ENCODE results near the gene RNF212B.
"Not testable (repeated sequence)": the region's sequence is repeated elsewhere in the genome, so short reads cannot be mapped to it uniquely, and the experiment has no call there.

Gene RNF212B

DNA sequence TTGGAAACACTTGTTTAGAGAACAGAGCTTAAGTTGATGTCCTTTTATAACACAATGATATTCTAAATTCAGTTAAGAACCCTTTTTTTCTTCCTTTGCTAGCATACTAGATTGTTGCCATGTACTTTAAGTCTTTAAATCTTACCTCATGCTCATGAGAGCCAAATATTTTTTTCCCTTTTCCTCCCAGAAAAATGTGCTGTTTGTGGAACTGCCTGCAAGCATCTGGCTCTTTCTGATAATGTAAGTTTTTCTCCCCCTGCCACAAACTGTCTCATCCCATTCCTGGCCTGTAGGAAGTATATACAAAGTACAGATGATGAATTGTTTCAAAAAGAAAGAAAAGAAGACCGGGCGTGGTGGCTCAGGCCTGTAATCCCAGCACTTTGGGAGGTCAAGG is 5.3 kb downstream of the RNF212B start:
- no peak for DNase-seq

- DNase-seq: no peak
These were observed 7.5 kb downstream of the RNF212B start for GRCh38 chr14:23245282-23245681.

GRCh38 chr14:23248601-23249000 is 10.9 kb downstream of the RNF212B start:
- no peak for DNase-seq

GRCh38 chr14:23249824-23250223 is 12.1 kb downstream of the RNF212B start:
- no peak for DNase-seq

- DNase-seq: no peak
These were observed 14.3 kb downstream of the RNF212B start for GRCh38 chr14:23252006-23252405.

GRCh38 chr14:23252420-23253333 is 14.9 kb downstream of the RNF212B start:
- DNase-seq: no peak

GRCh38 chr14:23258256-23258655 is 20.5 kb downstream of the RNF212B start:
- DNase-seq: no peak

GRCh38 chr14:23259426-23259825 is 21.7 kb downstream of the RNF212B start:
- DNase-seq: no peak

GRCh38 chr14:23260849-23261248 is 23.1 kb downstream of the RNF212B start:
- not testable (repeated sequence) for DNase-seq

DNA sequence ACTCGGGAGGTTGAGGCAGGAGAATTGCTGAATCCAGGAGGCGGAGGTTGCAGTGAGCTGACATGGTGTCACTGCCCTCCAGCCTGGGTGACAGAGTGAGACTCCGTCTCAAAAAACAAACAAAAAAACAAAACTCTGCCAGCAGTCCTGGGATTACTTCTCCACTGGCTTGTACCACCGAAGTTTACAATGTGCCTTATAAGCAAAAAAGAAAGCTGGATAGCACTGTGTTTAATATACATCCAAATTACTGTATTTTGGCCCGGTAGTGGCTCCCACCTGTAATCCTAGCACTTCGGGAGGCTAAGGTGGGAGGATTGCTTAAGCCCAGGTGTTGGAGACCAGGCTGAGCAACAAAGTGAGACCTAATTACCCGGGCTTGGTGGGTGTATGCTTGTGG is 31.5 kb downstream of the RNF212B start:
- DNase-seq: no peak

DNA sequence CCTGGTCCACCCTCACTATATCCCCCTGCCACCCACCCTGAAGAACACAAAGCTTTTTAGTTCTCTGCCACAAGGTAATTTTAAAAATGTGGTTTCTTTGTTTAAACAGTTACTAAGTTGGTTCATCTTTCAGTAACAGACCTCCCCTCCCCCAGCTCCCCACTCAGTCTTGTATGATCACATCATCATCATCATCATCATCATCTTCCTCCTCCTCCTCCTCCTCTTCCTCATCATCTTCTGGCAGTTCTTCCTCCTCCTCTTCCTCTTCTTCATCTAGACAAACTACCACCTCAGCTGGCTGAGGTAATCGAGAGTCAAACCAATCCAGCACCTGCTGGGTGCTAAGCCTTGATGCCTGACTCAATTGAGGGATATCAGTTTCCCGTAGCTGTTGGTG is 37.7 kb downstream of the RNF212B start:
- DNase-seq: no peak

GRCh38 chr14:23277189-23277588 is 39.5 kb downstream of the RNF212B start:
- no peak for DNase-seq

GRCh38 chr14:23277928-23278327 is 40.2 kb downstream of the RNF212B start:
- not testable (repeated sequence) for DNase-seq

GRCh38 chr14:23281247-23281646 is 43.5 kb downstream of the RNF212B start:
- no peak for DNase-seq

DNA sequence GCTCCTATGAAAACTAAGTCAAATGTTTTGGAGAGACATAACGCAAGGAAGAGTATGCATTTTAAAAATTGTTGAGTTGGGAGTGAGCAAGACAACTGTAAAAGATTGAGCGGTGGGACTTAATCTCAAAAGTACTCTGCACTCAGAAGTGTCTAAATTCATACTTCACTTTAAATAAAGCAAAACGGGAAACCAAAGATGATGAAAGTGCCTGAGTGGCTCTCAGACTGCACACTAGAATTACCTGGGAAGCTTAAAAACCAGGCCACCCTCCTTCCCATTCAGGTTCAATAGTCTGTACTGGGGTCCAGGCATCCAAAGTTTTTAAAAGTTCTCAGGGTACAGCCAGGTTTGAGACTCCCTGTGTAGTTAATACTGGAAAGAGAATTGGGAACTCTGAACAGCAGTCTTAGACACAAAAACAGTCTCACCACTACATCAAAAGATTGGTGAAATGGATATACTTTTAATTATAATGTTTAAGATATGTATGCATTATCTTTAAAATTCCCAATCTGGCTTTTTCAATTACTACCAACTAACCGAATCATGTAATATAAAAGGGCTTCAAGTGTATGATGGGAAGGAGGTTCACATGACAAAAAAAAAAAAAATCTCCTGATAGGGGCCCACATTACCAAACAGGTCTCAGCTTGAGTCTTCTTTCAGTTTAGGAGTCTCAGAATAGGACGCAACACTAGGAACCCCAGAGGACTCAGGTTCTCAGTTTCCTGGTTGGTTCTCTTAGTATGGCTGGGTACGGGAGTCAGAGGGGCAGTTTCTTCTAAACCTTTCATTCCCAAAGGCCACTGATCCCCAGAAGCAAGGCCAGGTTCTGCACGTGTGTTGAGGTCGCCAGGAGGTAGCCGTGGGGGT is 47.2 kb downstream of the RNF212B start:
- no peak for DNase-seq

- no peak for DNase-seq
These were observed 47.8 kb downstream of the RNF212B start for GRCh38 chr14:23285530-23286019.

GRCh38 chr14:23286020-23286901 is 48.5 kb downstream of the RNF212B start, which contains the start of gene HOMEZ:
HOMEZ (minus strand) TSS chr14:23286132; CDS start chr14:23285952, 180 bp downstream.
- peak; percentile 98 to 99 for DNase-seq

GRCh38 chr14:23286902-23287479 is 49.3 kb downstream of the RNF212B start:
- DNase-seq: no peak

- DNase-seq: peak; percentile 48 to 66
These were observed 57.2 kb downstream of the RNF212B start for GRCh38 chr14:23294734-23295561.

- no peak for DNase-seq
These were observed 58.5 kb downstream of the RNF212B start for GRCh38 chr14:23296012-23296777.

Data from NCI-H446 (cell line).